GM18508 (cell line): ENCODE measurements around the gene RAB5IF.

Source experiments
- ATAC-seq: cut with Tn5 transposase; IDR thresholded peaks from one replicate; pipeline ENCODE4 v1.9.1; 2021; ENCODE audit warnings: moderate number of reproducible peaks; ENCODE audit not compliant: insufficient read depth, unreplicated experiment

The RAB5IF gene

DNA sequence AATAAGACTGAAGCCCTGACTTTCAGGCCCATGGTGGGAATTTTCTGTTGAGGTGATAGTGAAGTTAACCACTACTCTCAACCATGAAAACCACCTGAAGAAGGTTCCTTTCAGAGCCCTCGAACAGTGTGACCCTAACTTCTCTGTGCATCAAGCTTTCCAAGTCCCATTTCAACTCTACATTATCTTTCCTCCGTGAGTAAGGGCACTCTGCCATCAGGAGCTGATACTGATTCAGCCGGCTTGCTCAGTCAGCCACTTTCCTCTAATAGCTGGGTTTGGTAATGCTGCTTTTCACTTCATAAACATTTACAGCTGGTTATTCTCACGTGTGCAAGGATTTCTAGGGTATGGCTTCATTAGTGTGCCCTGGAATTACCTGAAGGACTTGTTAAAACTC lies 51.2 kb downstream of the RAB5IF start:
- ATAC-seq: no peak

GRCh38 chr20:36658300-36658699 lies 52.7 kb downstream of the RAB5IF start:
- no peak for ATAC-seq
